ENCODE data around the gene HEPHL1.

DNA sequence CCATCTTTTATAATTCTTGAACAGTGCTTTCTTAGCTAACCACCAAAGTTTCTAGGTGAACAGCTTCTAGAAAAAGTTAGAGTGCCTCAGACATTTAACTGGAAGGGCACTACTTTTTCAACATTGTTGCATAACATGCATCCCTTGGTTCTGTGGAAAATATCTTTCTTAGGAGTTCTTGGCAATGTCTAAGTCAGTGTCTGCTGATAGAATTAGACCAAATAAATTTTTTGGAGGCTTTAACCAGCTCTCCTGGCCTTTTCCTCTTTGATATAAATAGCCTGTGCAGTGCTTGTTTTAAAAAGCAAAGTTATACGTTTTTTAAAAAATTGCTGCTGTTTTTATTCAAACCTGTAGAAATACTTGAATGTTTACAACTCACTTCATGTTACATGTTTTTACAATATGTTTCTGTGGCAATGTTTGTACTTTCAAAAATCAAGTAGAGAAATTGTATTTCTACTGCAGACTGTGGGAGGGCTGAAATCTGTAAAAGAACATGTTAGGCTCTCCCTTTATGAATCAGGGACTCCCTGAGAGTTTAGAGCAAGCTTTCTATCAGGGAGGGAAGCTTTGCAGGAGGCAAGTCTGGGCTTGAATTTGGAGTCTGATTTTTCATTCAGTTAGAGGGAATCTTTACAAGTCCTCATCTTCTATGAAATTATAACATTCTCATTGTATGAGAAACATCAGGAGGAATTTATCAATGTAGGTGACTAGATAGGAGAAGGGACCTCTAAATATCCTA, 91.2 kb downstream of the HEPHL1 start:
- TF ChIP-seq, protein P1, sequence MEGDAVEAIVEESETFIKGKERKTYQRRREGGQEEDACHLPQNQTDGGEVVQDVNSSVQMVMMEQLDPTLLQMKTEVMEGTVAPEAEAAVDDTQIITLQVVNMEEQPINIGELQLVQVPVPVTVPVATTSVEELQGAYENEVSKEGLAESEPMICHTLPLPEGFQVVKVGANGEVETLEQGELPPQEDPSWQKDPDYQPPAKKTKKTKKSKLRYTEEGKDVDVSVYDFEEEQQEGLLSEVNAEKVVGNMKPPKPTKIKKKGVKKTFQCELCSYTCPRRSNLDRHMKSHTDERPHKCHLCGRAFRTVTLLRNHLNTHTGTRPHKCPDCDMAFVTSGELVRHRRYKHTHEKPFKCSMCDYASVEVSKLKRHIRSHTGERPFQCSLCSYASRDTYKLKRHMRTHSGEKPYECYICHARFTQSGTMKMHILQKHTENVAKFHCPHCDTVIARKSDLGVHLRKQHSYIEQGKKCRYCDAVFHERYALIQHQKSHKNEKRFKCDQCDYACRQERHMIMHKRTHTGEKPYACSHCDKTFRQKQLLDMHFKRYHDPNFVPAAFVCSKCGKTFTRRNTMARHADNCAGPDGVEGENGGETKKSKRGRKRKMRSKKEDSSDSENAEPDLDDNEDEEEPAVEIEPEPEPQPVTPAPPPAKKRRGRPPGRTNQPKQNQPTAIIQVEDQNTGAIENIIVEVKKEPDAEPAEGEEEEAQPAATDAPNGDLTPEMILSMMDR (IDR thresholded peaks at IDR 0.05), result no peak
- TF ChIP-seq POLR2A (IDR thresholded peaks at IDR 0.05), result no peak
